GM20431 (cell line): ENCODE data around the gene MLLT6.

ENCODE experiments used
- in situ Hi-C: fragments of 300-500 bp; cut with MseI, MboI; formaldehyde crosslinking; loops from one replicate; pipeline ENCODE4 v1.15.0; 2020; ENCODE audit warnings: low sequenced_read_pairs; ENCODE audit not compliant: unreplicated experiment

The MLLT6 gene

DNA sequence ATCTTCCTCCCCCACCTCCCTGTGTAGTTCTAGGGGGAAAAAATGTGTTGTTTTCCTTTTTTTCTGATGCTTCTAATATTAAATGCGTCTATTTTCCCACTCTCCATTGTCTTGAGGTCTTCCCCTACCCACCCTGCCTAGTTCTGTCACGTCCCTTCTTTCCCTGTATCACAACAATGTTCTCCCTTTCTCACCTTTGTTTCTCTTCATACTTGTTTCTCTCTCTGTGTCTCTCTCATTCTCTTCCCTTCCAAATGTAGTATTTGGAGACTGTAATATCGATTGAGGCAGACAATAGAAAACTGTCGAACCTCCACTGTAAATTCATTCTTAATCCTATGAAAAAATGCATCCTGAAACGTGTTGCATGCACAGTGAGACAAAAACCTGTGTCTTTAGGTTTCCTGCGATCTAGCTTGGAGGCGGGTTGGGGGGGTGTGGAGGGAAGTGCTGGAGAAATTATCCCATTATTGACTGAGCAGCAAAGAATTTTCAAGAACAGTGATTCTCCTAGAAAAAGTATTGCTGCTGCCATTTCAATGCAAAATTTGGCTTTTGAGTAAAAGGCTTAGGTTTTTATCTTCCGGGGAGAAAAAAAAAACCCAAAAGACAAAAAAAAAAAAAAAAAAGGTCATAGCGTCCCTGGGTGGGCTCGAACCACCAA lies 46.2 kb downstream of the MLLT6 start:
- in situ Hi-C loops = no loop called here

GRCh38 chr17:38751808-38752307 lies 46.8 kb downstream of the MLLT6 start:
- in situ Hi-C loops = no loop called here

- in situ Hi-C loops = no loop called here
Observed at GRCh38 chr17:38752308-38753070, 47.4 kb downstream of the MLLT6 start, which contains the start of gene PSMB3. TSS of gene PSMB3 (plus strand) at chr17:38752741. CDS start at chr17:38752827, 86 bp downstream.

DNA sequence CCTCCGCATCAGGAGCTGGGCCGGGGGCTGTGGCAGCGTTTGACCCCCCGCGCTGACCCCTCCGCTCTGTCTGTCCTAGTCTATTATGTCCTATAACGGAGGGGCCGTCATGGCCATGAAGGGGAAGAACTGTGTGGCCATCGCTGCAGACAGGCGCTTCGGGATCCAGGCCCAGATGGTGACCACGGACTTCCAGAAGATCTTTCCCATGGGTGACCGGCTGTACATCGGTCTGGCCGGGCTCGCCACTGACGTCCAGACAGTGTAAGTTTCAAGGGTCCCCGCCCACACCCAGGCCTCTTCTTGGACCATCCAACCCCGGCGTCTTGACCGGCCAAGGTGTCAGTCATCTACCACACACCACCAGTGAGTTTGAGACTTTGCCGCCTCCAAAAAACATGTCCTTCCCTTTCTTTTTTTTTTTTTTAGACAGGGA lies 48.0 kb downstream of the MLLT6 start:
- in situ Hi-C loops = no loop called here

GRCh38 chr17:38761612-38762011 lies 56.5 kb downstream of the MLLT6 start:
- in situ Hi-C loops = no loop called here

GRCh38 chr17:38762231-38762630 lies 57.2 kb downstream of the MLLT6 start:
- in situ Hi-C loops = no loop called here

- in situ Hi-C loops = no loop called here
Observed at GRCh38 chr17:38766341-38766740, 61.3 kb downstream of the MLLT6 start.

- in situ Hi-C loops = no loop called here
Observed at GRCh38 chr17:38768417-38768816, 63.3 kb downstream of the MLLT6 start.

DNA sequence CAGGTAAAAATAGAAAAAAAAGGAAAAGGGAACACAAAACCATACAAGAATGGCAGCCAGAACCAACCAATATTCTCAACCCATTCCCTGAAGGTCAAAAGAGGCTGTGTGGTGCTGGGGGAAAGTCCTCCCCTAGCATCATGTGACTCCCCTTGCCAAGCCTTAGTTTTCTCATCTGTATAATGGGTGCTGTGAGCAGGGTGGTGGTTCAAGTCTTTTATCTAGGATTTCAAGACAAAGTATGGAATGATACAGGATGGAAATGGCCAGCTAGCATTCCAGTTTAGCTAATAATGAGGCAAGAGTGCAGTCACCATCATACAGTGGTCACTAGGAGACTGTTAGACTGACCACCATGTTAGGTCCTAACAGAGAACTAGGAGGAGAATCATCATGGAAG lies 68.2 kb downstream of the MLLT6 start:
- in situ Hi-C loops = no loop called here

DNA sequence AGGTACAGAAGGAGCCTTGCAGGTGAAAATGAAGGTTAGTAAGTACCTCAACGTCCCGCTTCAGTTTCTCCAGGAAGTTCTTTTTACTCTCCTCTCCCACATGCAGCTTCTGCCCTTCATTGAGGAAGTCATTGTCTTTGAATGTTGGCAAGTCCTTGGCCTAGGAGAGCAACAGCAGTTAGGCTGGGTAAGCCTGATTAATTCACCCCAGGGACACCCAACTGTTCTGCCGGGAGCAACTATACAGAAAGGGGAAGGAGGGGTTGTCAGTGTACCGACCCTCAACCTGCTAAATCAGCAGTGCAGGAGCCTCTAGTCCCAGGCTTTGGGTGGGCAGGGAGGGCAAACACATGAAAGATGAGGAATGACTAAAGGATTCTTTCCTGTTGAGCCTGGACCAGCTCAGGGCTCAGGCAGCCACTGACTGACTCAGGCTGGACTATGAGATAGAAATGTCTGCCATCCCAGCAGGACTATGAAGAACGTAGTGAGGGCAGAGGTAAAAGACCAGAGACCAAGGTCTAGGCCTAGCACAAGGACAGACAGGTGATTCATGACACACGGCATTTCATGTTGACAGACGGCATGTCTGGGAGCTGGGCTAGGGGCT lies 72.7 kb downstream of the MLLT6 start:
- in situ Hi-C loops = no loop called here
